ENCODE data around the gene GSTO2. TPM values are rescaled to one million over a fixed set of nuclear protein-coding genes. Genes with fewer than 3 reads are reported as not detected.
"Not testable (repeated sequence)": the region's sequence is repeated elsewhere in the genome, so short reads cannot be mapped to it uniquely, and the experiment has no call there.

GSTO2 gene
- total RNA-seq (2014; rRNA removed; shearing (Covaris generic)) = 0.06 and 0.48 TPM in 2 replicates

GRCh38 chr10:104268713-104269645 lies at the start of gene GSTO2:
TSS of gene GSTO2 (plus strand) at chr10:104269184. CDS start at chr10:104274916, 5,732 bp downstream.
- no peak for DNase-seq (ENCODE audit: low read depth)

GRCh38 chr10:104220522-104220921 lies 48.5 kb upstream of the GSTO2 start:
- DNase-seq (ENCODE audit: low read depth) = no peak

GRCh38 chr10:104223304-104223703 lies 45.7 kb upstream of the GSTO2 start:
- no peak for DNase-seq (ENCODE audit: low read depth)

GRCh38 chr10:104230490-104230889 lies 38.5 kb upstream of the GSTO2 start:
- DNase-seq (ENCODE audit: low read depth) = no peak

- peak; percentile 96 for DNase-seq (ENCODE audit: low read depth)
Measured at GRCh38 chr10:104231784-104232612, 37.0 kb upstream of the GSTO2 start, which contains the start of gene CFAP43. TSS of gene CFAP43 (minus strand) at chr10:104232364. CDS start at chr10:104232246, 118 bp downstream.

GRCh38 chr10:104232613-104233102 lies 36.3 kb upstream of the GSTO2 start:
- DNase-seq (ENCODE audit: low read depth) = peak; percentile 7

GRCh38 chr10:104233817-104234216 lies 35.2 kb upstream of the GSTO2 start:
- no peak for DNase-seq (ENCODE audit: low read depth)

- no peak for DNase-seq (ENCODE audit: low read depth)
Measured at GRCh38 chr10:104234934-104235333, 34.0 kb upstream of the GSTO2 start.

GRCh38 chr10:104235801-104236200 lies 33.2 kb upstream of the GSTO2 start:
- DNase-seq (ENCODE audit: low read depth) = no peak

GRCh38 chr10:104240078-104240477 lies 28.9 kb upstream of the GSTO2 start:
- no peak for DNase-seq (ENCODE audit: low read depth)

GRCh38 chr10:104242545-104242944 lies 26.4 kb upstream of the GSTO2 start:
- no peak for DNase-seq (ENCODE audit: low read depth)

GRCh38 chr10:104243009-104243408 lies 26.0 kb upstream of the GSTO2 start:
- not testable (repeated sequence) for DNase-seq (ENCODE audit: low read depth)

- no peak for DNase-seq (ENCODE audit: low read depth)
Measured at GRCh38 chr10:104243512-104243911, 25.5 kb upstream of the GSTO2 start.

- no peak for DNase-seq (ENCODE audit: low read depth)
Measured at GRCh38 chr10:104245066-104245632, 23.8 kb upstream of the GSTO2 start.

GRCh38 chr10:104246976-104247375 lies 22.0 kb upstream of the GSTO2 start:
- DNase-seq (ENCODE audit: low read depth) = no peak

GRCh38 chr10:104247513-104248146 lies 21.4 kb upstream of the GSTO2 start:
- DNase-seq (ENCODE audit: low read depth) = no peak

- not testable (repeated sequence) for DNase-seq (ENCODE audit: low read depth)
Measured at GRCh38 chr10:104248931-104249330, 20.1 kb upstream of the GSTO2 start.

- no peak for DNase-seq (ENCODE audit: low read depth)
Measured at GRCh38 chr10:104250371-104250770, 18.6 kb upstream of the GSTO2 start.

GRCh38 chr10:104251443-104251842 lies 17.5 kb upstream of the GSTO2 start:
- no peak for DNase-seq (ENCODE audit: low read depth)

GRCh38 chr10:104252368-104252767 lies 16.6 kb upstream of the GSTO2 start:
- no peak for DNase-seq (ENCODE audit: low read depth)

GRCh38 chr10:104253106-104253505 lies 15.9 kb upstream of the GSTO2 start:
- DNase-seq (ENCODE audit: low read depth) = no peak
